HL-60 (cell line): Measurements from ENCODE around the gene ZNF600.
"Not testable (repeated sequence)": the region's sequence is repeated elsewhere in the genome, so short reads cannot be mapped to it uniquely, and the experiment has no call there.

ENCODE experiments used
- CTCF ChIP-seq: IDR thresholded peaks from one replicate; pipeline ENCODE4 v1.5.1; 2011; ENCODE audit warnings: low read length, control low read depth, inconsistent platforms; ENCODE audit not compliant: insufficient read depth
- GABPA ChIP-seq: IDR thresholded peaks from 2 replicates; pipeline ENCODE4 v1.6.1; 2012; ENCODE audit warnings: low read depth
- POLR2AphosphoS5 ChIP-seq: IDR thresholded peaks from 2 replicates; pipeline ENCODE4 v1.6.1; 2012; ENCODE audit warnings: low read depth
- REST ChIP-seq: IDR thresholded peaks from 2 replicates; pipeline ENCODE4 v1.6.1; 2012; ENCODE audit warnings: low read depth; ENCODE audit not compliant: insufficient replicate concordance
- SPI1 ChIP-seq: IDR thresholded peaks from 2 replicates; pipeline ENCODE4 v1.6.1; 2012; ENCODE audit warnings: low read depth, mild to moderate bottlenecking, borderline replicate concordance

GRCh38 chr19:52745919-52746318, 40.7 kb downstream of the ZNF600 start:
- not testable (repeated sequence) for TF ChIP-seq CTCF, POLR2AphosphoS5, REST, GABPA, SPI1
